ENCODE data around the gene SEPTIN14. TPM values are rescaled to one million over a fixed set of nuclear protein-coding genes. Genes with fewer than 3 reads are reported as not detected.

The SEPTIN14 gene
- total and polyA plus RNA-seq, 2 of the 13 experiments (the other 11 are each of a cell fraction or from before 2014, with no cell fraction given) = not detected

- Histone ChIP-seq H3K27me3 (ENCODE audit: control insufficient read depth in 1 of 2, insufficient read depth in 2 of 2, low read length in 2 of 2) (no peaks in the 10 kb centered on the region), H3K9me3 (ENCODE audit: low read length) (no peaks in the 10 kb centered on the region), H2AFZ (ENCODE audit: low read length) (no peak overlapping the region), H3K4me1 (ENCODE audit: insufficient read depth, low read length) (peaks cover 7% of the 10 kb centered on the region; the same call in 1 of the 2 replicates), H3K4me3 (replicated peaks in 1 of 3; ENCODE audit: insufficient read depth in 1 of 3, low read depth in 2 of 3, low read length in 3 of 3) (no peak overlapping the region), H4K20me1 (ENCODE audit: insufficient read depth, low read length) (no peaks in the 10 kb centered on the region), H3K4me2 (ENCODE audit: low read depth, low read length) (no peak overlapping the region), H3K79me2 (ENCODE audit: insufficient read depth, low read length) (no peaks in the 10 kb centered on the region), H3K27ac (ENCODE audit: extremely low read length, insufficient read depth, low read length) (no peak overlapping the region), H3K9ac (ENCODE audit: insufficient read depth, low read depth, low read length) (no peak overlapping the region), H3K36me3 (replicated peaks in 1 of 2; ENCODE audit: control insufficient read depth in 1 of 2, insufficient read depth in 2 of 2, low read length in 2 of 2) (no peaks in the 10 kb centered on the region)
- BruUV-seq (replicated peaks) = no TSS peak
- WGBS (ENCODE audit: low lambda C conversion rate) = 87% methylated on average over 4 of the region's 4 CpGs
- DNase-seq (ENCODE audit: low spot score) (no peak), ATAC-seq (no peak), FAIRE-seq (no peak)
- TF ChIP-seq KMT2B (CRISPR knock-in tag; IDR thresholded peaks at IDR 0.05) (no peak), HOXA5 (CRISPR knock-in tag; IDR thresholded peaks at IDR 0.05) (no peak), ATF7-NPFF (CRISPR knock-in tag; IDR thresholded peaks at IDR 0.05; ENCODE audit: low read depth) (no peak)
- intact Hi-C loops (cut with micrococcal nuclease; ENCODE audit: unreplicated experiment) = no loop called here
- CTCF ChIA-PET (ENCODE audit: low intra/inter-chr PET ratio, low total read pairs) = no interaction called here
- in situ Hi-C loops (cut with HindIII; ENCODE audit: extremely low pct_ligation_motif_present, low pct_unique_long_range_greater_than_20kb) = no loop called here
- POLR2A ChIA-PET = no interaction called here
Measured at GRCh38 chr7:55898287-55898686, 35.7 kb upstream of the SEPTIN14 start.

- CTCF ChIA-PET (ENCODE audit: low intra/inter-chr PET ratio, low total read pairs) = no interaction called here
- in situ Hi-C loops (cut with HindIII; ENCODE audit: extremely low pct_ligation_motif_present, low pct_unique_long_range_greater_than_20kb) = no loop called here
Measured at GRCh38 chr7:55895021-55895420, 32.5 kb upstream of the SEPTIN14 start.

More at GRCh38 chr7:55895021-55895420, 32.5 kb upstream of the SEPTIN14 start:
- Histone ChIP-seq H3K9ac (ENCODE audit: insufficient read depth, low read depth, low read length) (no peak overlapping the region), H3K79me2 (ENCODE audit: insufficient read depth, low read length) (no peaks in the 10 kb centered on the region), H3K4me1 (ENCODE audit: insufficient read depth, low read length) (peaks cover 7% of the 10 kb centered on the region; the same call in 1 of the 2 replicates), H4K20me1 (ENCODE audit: insufficient read depth, low read length) (no peaks in the 10 kb centered on the region), H2AFZ (ENCODE audit: low read length) (no peak overlapping the region), H3K4me2 (ENCODE audit: low read depth, low read length) (no peak overlapping the region), H3K4me3 (replicated peaks in 1 of 3; ENCODE audit: insufficient read depth in 1 of 3, low read depth in 2 of 3, low read length in 3 of 3) (no peak overlapping the region), H3K27me3 (ENCODE audit: control insufficient read depth in 1 of 2, insufficient read depth in 2 of 2, low read length in 2 of 2) (no peaks in the 10 kb centered on the region), H3K27ac (ENCODE audit: extremely low read length, insufficient read depth, low read length) (no peak overlapping the region), H3K9me3 (ENCODE audit: low read length) (no peaks in the 10 kb centered on the region), H3K36me3 (replicated peaks in 1 of 2; ENCODE audit: control insufficient read depth in 1 of 2, insufficient read depth in 2 of 2, low read length in 2 of 2) (no peaks in the 10 kb centered on the region)
- intact Hi-C loops (cut with micrococcal nuclease; ENCODE audit: unreplicated experiment) = no loop called here
- POLR2A ChIA-PET = no interaction called here
- WGBS (ENCODE audit: low lambda C conversion rate) = 96% methylated on average over 4 of the region's 4 CpGs
- no TSS peak for BruUV-seq (replicated peaks)
- TF ChIP-seq YY1 (IDR thresholded peaks at IDR 0.05; ENCODE audit: insufficient read depth, insufficient replicate concordance, low read depth, low read length) (no peak), ZNF180 (CRISPR knock-in tag; IDR thresholded peaks at IDR 0.05; ENCODE audit: borderline replicate concordance, low read depth) (no peak), SP2 (CRISPR knock-in tag; IDR thresholded peaks at IDR 0.05) (no peak), ETS1 (CRISPR knock-in tag; IDR thresholded peaks at IDR 0.05) (no peak), TFE3 (CRISPR knock-in tag; IDR thresholded peaks at IDR 0.05) (no peak), MED1 (CRISPR knock-in tag; IDR thresholded peaks at IDR 0.05) (no peak), ZNF766 (CRISPR knock-in tag; IDR thresholded peaks at IDR 0.05; ENCODE audit: borderline replicate concordance) (no peak), ZNF446 (CRISPR knock-in tag; IDR thresholded peaks at IDR 0.05) (no peak), DBP (CRISPR knock-in tag; IDR thresholded peaks at IDR 0.05; ENCODE audit: not compliant biosample characterization) (no peak), ATM (IDR thresholded peaks at IDR 0.05; ENCODE audit: borderline replicate concordance) (no peak), BHLHE40 (IDR thresholded peaks at IDR 0.05; ENCODE audit: low read length) (no peak)
- FAIRE-seq (no peak), ATAC-seq (no peak), DNase-seq (ENCODE audit: low spot score) (no peak)
